Stomach (tissue), 9 donors: Measurements from ENCODE around the gene HAUS5. TPM values are rescaled to one million over a fixed set of nuclear protein-coding genes. Genes with fewer than 3 reads are reported as not detected.

ENCODE experiments used
- DNase-seq, 2 donors: peaks; one replicate each; pipeline versions ENCODE4 v3.0.0 to v3.0.0-alpha.2; 2013 to 2019
- H3K27ac ChIP-seq, 5 donors: fragments of 200-600 bp in 4 of 5; sonication (generic) in 4 of 5; one replicate each; pipeline ENCODE4 v1.5.1; 2013 to 2019; ENCODE audit warnings: mild to moderate bottlenecking in 1 of 5, moderate library complexity in 1 of 5
- H3K27me3 ChIP-seq, 3 donors: fragments of 200-600 bp; sonication (generic); one replicate each; pipeline ENCODE4 v1.5.1; 2017 to 2019; ENCODE audit warnings: mixed run types in 1 of 3
- H3K36me3 ChIP-seq, 4 donors: fragments of 200-600 bp; sonication (generic); 1 replicate in 3 of 4; 2 replicates in 1 of 4; pipeline ENCODE4 v1.5.1; 2016 to 2019
- H3K4me1 ChIP-seq, 4 donors: fragments of 200-600 bp; sonication (generic); one replicate each; pipeline ENCODE4 v1.5.1; 2016 to 2019
- H3K4me3 ChIP-seq, 4 donors: fragments of 200-600 bp; sonication (generic) in 3 of 4; one replicate each; pipeline ENCODE4 v1.5.1; 2016 to 2019; ENCODE audit warnings: mild to moderate bottlenecking in 1 of 4
- H3K9me3 ChIP-seq, 4 donors: fragments of 200-600 bp; sonication (generic); one replicate each; pipeline ENCODE4 v1.5.1; 2016 to 2019
- EP300 ChIP-seq: sonication (generic); formaldehyde crosslinking; IDR thresholded peaks from one replicate; pipeline ENCODE4 v1.6.1; 2017; ENCODE audit warnings: antibody characterized with exemption
- POLR2A ChIP-seq, 4 donors: fragments of 450-650 bp; IDR thresholded peaks; one replicate each; pipeline ENCODE4 v1.6.1; 2016; ENCODE audit warnings: antibody characterized with exemption in 4 of 4, control low read depth in 2 of 4, mild to moderate bottlenecking in 1 of 4, moderate library complexity in 1 of 4
- POLR2AphosphoS5 ChIP-seq, 3 donors: sonication (generic); formaldehyde crosslinking; IDR thresholded peaks; one replicate each; pipeline ENCODE4 v1.6.1; 2016; ENCODE audit warnings: antibody characterized with exemption in 3 of 3
- WGBS, 5 donors: extraction: QIAGEN DNeasy Blood & Tissue Kit in 3 of 5; methylation state at CpG; one replicate each; pipeline versions ENCODE4 v1.1.5 to v1.1.7; 2013 to 2018; 5-methylcytosine and 5-hydroxymethylcytosine counted together
- intact Hi-C: fragments of 100-400 bp; cut with DNase I; formaldehyde crosslinking; loops from one replicate; pipeline ENCODE4 v1.15.1; 2023; ENCODE audit warnings: low total_unique reads
- polyA plus RNA-seq, 3 donors: library from polyadenylated mRNA; stranded (reverse); fragments of 200-250 nt; gene quantifications; one replicate each; pipeline ENCODE4 v1.2.3, GENCODE V29; 2013
- total RNA-seq, 5 donors: library from RNA; depleted of rRNA; stranded (reverse); fragments of >200 nt; gene quantifications; one replicate each; pipeline versions ENCODE4 v1.1.0 to v1.2.3, GENCODE V29; 2014 to 2016
- TF ChIP-seq, protein P1 (sequence below), 7 experiments: fragments of 450-650 bp in 4 of 7; fragments of 200-600 bp in 3 of 7; sonication (generic) in 3 of 7; IDR thresholded peaks; one replicate each; pipeline ENCODE4 v1.5.1; 2016 to 2019; ENCODE audit warnings: antibody characterized with exemption in 7 of 7, control low read depth in 2 of 7, mild to moderate bottlenecking in 1 of 7
- donor health status: healthy with polysubstance abuse.
- donor health status: Bipolar disorder and iron deficiency.
- donor health status: healthy.

The HAUS5 gene
- total and polyA plus RNA-seq, 8 donors, result 4.1 to 23.2 (median 5.1) TPM

DNA sequence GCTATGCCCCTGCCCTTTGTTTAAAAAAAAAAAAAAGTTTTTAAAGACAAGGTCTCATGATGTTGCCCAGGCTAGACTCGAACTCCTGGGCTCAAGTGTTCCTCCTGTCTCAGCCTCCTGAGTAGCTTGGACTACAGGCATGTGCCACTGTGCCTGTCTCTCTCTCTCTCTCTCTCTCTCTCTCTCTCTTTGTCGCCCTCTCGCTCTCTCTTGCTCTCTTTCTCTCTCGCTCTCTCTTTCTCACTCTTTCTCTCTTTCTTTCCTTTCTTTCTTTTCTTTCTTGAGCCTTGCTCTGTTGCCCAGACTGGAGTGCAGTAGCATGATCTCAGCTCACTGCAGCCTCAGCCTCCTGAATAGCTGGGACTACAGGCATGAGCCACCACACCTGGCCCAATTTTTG lies 43.1 kb downstream of the HAUS5 start:
- H3K27ac ChIP-seq, result no peak overlapping the region
- no peaks in the 10 kb centered on the region for H3K9me3 ChIP-seq
- H3K4me3 ChIP-seq, result no peak overlapping the region
- TF ChIP-seq EP300 (no peak), POLR2AphosphoS5 (IDR thresholded peaks at IDR 0.05) (no peak), POLR2A (IDR thresholded peaks at IDR 0.05) (no peak)
- TF ChIP-seq, protein P1, sequence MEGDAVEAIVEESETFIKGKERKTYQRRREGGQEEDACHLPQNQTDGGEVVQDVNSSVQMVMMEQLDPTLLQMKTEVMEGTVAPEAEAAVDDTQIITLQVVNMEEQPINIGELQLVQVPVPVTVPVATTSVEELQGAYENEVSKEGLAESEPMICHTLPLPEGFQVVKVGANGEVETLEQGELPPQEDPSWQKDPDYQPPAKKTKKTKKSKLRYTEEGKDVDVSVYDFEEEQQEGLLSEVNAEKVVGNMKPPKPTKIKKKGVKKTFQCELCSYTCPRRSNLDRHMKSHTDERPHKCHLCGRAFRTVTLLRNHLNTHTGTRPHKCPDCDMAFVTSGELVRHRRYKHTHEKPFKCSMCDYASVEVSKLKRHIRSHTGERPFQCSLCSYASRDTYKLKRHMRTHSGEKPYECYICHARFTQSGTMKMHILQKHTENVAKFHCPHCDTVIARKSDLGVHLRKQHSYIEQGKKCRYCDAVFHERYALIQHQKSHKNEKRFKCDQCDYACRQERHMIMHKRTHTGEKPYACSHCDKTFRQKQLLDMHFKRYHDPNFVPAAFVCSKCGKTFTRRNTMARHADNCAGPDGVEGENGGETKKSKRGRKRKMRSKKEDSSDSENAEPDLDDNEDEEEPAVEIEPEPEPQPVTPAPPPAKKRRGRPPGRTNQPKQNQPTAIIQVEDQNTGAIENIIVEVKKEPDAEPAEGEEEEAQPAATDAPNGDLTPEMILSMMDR (IDR thresholded peaks at IDR 0.05), result no peak
- 82 to 97% (median 96%) methylated on average over 4 of the region's 4 CpGs for WGBS, 5 donors
- H3K4me1 ChIP-seq, result peaks cover 0 to 5% (median 2%) of the 10 kb centered on the region in 4 donors
- no peak for DNase-seq
- intact Hi-C loops, result no loop called here
- peaks cover 86 to 100% (median 100%) of the 10 kb centered on the region in 4 donors for H3K36me3 ChIP-seq
- no peaks in the 10 kb centered on the region for H3K27me3 ChIP-seq

DNA sequence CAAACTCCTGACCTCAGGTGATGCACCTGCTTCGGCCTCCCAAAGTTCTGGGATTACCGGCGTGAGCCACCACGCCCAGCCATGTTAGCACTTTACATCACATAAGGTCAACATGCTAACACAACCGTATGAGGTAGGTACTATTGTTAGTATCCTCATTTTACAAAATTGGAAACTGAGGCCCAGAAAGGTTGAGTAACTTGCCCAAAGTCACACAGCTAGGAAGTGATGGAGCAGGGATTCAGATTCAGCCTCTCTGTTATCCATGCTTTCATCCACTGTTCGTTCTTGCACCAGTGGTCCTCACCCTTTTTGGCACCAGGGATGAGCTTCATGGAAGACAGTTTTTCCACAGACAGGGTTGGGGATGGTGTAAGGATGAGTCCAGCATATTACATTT lies 44.2 kb downstream of the HAUS5 start:
- 93 to 97% (median 94%) methylated on average over 6 of the region's 6 CpGs for WGBS, 5 donors
- H3K9me3 ChIP-seq, result no peaks in the 10 kb centered on the region
- no peak for DNase-seq

DNA sequence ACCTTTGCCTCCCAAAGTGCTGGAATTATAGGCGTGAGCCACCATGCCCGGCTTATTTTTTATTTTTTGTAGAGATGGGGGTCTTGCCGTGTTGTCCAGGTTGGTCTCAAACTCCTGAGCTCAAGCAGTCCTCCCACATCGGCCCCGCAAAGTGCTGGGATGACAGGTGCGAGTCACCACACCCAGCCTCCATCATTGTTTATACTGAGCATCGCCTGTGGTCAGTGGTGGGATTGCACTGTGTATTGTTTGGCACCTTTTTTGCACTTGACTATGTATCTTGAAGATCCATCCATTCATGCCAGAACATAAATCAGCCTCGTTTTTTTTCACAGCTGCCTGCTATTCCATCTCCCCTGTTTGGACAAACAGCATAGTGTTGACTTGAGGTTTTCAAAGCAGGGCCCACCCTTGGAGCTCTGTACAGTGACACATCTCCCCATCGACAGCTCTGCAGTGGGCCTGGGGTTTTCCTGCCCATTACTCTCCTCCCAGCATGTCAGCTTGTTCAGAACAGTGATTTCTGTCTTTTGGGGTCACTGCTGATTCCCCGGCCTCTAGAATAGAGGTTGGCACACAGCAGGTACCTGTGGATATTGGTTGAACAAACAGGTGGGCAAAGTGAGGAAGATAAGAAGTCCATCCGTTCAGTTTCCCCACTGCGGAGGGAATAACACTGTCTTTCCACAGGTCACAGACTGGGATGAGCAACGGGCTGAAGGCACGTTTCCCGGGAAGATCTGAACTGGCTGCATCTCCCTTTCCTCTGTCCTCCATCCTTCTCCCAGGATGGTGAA lies 45.6 kb downstream of the HAUS5 start:
- WGBS, 5 donors, result 83 to 92% (median 90%) methylated on average over 15 of the region's 15 CpGs
- Histone ChIP-seq H3K9me3 (no peaks in the 10 kb centered on the region), H3K27me3 (no peaks in the 10 kb centered on the region), H3K4me1 (no peaks in the 10 kb centered on the region), H3K36me3 (peaks cover 87 to 100% (median 100%) of the 10 kb centered on the region in 4 donors), H3K27ac (no peak overlapping the region), H3K4me3 (no peak overlapping the region)
- no peak for DNase-seq
- TF ChIP-seq EP300 (no peak), POLR2AphosphoS5 (IDR thresholded peaks at IDR 0.05) (no peak), POLR2A (IDR thresholded peaks at IDR 0.05) (no peak)
- TF ChIP-seq, protein P1 (IDR thresholded peaks at IDR 0.05), result no peak
- intact Hi-C loops, result no loop called here

More for the DNA sequence above, 44.2 kb downstream of the HAUS5 start:
- TF ChIP-seq EP300, result no peak
- no peak for TF ChIP-seq POLR2A (IDR thresholded peaks at IDR 0.05)
- TF ChIP-seq, protein P1 (IDR thresholded peaks at IDR 0.05), result no peak
- no peak for TF ChIP-seq POLR2AphosphoS5 (IDR thresholded peaks at IDR 0.05)
- no peaks in the 10 kb centered on the region for H3K27me3 ChIP-seq
- intact Hi-C loops, result no loop called here
- peaks cover 87 to 100% (median 100%) of the 10 kb centered on the region in 4 donors for H3K36me3 ChIP-seq
- H3K4me3 ChIP-seq, result no peak overlapping the region
- H3K27ac ChIP-seq, result no peak overlapping the region
- H3K4me1 ChIP-seq, result no peaks in the 10 kb centered on the region

DNA sequence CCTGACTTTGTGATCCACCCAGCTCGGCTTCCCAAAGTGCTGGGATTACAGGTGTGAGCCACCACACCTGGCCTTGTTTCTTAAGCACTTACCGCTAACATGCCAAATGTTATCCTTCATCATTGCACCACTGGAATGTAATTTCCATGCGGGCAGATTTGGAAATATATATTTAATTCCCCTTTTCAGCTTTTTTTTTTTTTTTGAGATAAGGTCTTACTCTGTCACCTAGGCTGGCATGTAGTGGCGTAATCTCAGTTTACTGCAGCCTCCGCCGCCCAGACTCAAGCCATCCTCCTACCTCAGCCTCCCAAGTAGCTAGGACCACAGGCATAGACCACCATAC lies 49.4 kb downstream of the HAUS5 start:
- H3K36me3 ChIP-seq, result peaks cover 54 to 93% (median 85%) of the 10 kb centered on the region in 4 donors
- no peaks in the 10 kb centered on the region for H3K4me1 ChIP-seq
- no peaks in the 10 kb centered on the region for H3K27me3 ChIP-seq
- no peak overlapping the region for H3K27ac ChIP-seq
- TF ChIP-seq, protein P1 (IDR thresholded peaks at IDR 0.05), result no peak
- TF ChIP-seq POLR2A (IDR thresholded peaks at IDR 0.05) (no peak), POLR2AphosphoS5 (IDR thresholded peaks at IDR 0.05) (no peak), EP300 (no peak)
- no peaks in the 10 kb centered on the region for H3K9me3 ChIP-seq
- DNase-seq, result no peak
- 93 to 99% (median 96%) methylated on average over 6 of the region's 6 CpGs for WGBS, 5 donors
- intact Hi-C loops, result no loop called here
- no peak overlapping the region for H3K4me3 ChIP-seq
